Measurements from ENCODE around the gene MTA1.

Gene MTA1

GRCh38 chr14:105436402-105436801 is 16.8 kb downstream of the MTA1 start:
- no peak overlapping the region for H3K27ac Mint-ChIP-seq
- H3K36me3 Mint-ChIP-seq (ENCODE audit: low read depth): peaks cover 59% of the 10 kb centered on the region
- H3K4me1 Mint-ChIP-seq (ENCODE audit: low read depth): peaks cover 12% of the 10 kb centered on the region
- H3K4me3 Mint-ChIP-seq: no peak overlapping the region
- no peaks in the 10 kb centered on the region for H3K27me3 Mint-ChIP-seq
- DNase-seq: no peak
- no peaks in the 10 kb centered on the region for H3K9me3 Mint-ChIP-seq

GRCh38 chr14:105436891-105437722 is 17.5 kb downstream of the MTA1 start:
- Mint-ChIP-seq H3K4me1 (ENCODE audit: low read depth) (peaks cover 12% of the 10 kb centered on the region), H3K27me3 (no peaks in the 10 kb centered on the region), H3K27ac (no peak overlapping the region), H3K36me3 (ENCODE audit: low read depth) (peaks cover 63% of the 10 kb centered on the region), H3K9me3 (no peaks in the 10 kb centered on the region), H3K4me3 (no peak overlapping the region)
- no peak for DNase-seq

- no peak overlapping the region for H3K4me3 Mint-ChIP-seq
- peaks cover 66% of the 10 kb centered on the region for H3K36me3 Mint-ChIP-seq (ENCODE audit: low read depth)
- no peaks in the 10 kb centered on the region for H3K9me3 Mint-ChIP-seq
- DNase-seq: no peak
- H3K27ac Mint-ChIP-seq: no peak overlapping the region
- no peaks in the 10 kb centered on the region for H3K27me3 Mint-ChIP-seq
- peaks cover 12% of the 10 kb centered on the region for H3K4me1 Mint-ChIP-seq (ENCODE audit: low read depth)
These were observed 18.3 kb downstream of the MTA1 start for GRCh38 chr14:105437723-105438500.

GRCh38 chr14:105439179-105439578 is 19.6 kb downstream of the MTA1 start:
- no peak overlapping the region for H3K27ac Mint-ChIP-seq
- H3K9me3 Mint-ChIP-seq: no peaks in the 10 kb centered on the region
- DNase-seq: no peak
- H3K4me1 Mint-ChIP-seq (ENCODE audit: low read depth): peaks cover 12% of the 10 kb centered on the region
- H3K27me3 Mint-ChIP-seq: no peaks in the 10 kb centered on the region
- H3K4me3 Mint-ChIP-seq: no peak overlapping the region
- peaks cover 65% of the 10 kb centered on the region for H3K36me3 Mint-ChIP-seq (ENCODE audit: low read depth)

- peaks cover 9% of the 10 kb centered on the region for H3K4me1 Mint-ChIP-seq (ENCODE audit: low read depth)
- H3K27ac Mint-ChIP-seq: no peak overlapping the region
- no peak overlapping the region for H3K4me3 Mint-ChIP-seq
- DNase-seq: no peak
- no peaks in the 10 kb centered on the region for H3K9me3 Mint-ChIP-seq
- peaks cover 62% of the 10 kb centered on the region for H3K36me3 Mint-ChIP-seq (ENCODE audit: low read depth)
- H3K27me3 Mint-ChIP-seq: no peaks in the 10 kb centered on the region
These were observed 20.3 kb downstream of the MTA1 start for GRCh38 chr14:105439710-105440553.

- Mint-ChIP-seq H3K27ac (no peak overlapping the region), H3K4me1 (ENCODE audit: low read depth) (peaks cover 6% of the 10 kb centered on the region), H3K9me3 (no peaks in the 10 kb centered on the region), H3K36me3 (ENCODE audit: low read depth) (peaks cover 60% of the 10 kb centered on the region), H3K27me3 (no peaks in the 10 kb centered on the region), H3K4me3 (no peak overlapping the region)
- DNase-seq: no peak
These were observed 20.9 kb downstream of the MTA1 start for GRCh38 chr14:105440554-105440900.

- Mint-ChIP-seq H3K36me3 (ENCODE audit: low read depth) (peaks cover 60% of the 10 kb centered on the region), H3K27ac (no peak overlapping the region), H3K27me3 (no peaks in the 10 kb centered on the region), H3K4me3 (no peak overlapping the region), H3K4me1 (ENCODE audit: low read depth) (peaks cover 3% of the 10 kb centered on the region), H3K9me3 (no peaks in the 10 kb centered on the region)
- no peak for DNase-seq
These were observed 21.4 kb downstream of the MTA1 start for GRCh38 chr14:105440992-105441391.

- Mint-ChIP-seq H3K4me3 (no peak overlapping the region), H3K9me3 (no peaks in the 10 kb centered on the region), H3K36me3 (ENCODE audit: low read depth) (peaks cover 58% of the 10 kb centered on the region), H3K4me1 (ENCODE audit: low read depth) (no peaks in the 10 kb centered on the region), H3K27me3 (no peaks in the 10 kb centered on the region), H3K27ac (no peak overlapping the region)
- no peak for DNase-seq
These were observed 22.5 kb downstream of the MTA1 start for GRCh38 chr14:105442125-105442524.

- no peak for DNase-seq
- H3K4me3 Mint-ChIP-seq: no peak overlapping the region
These were observed 23.2 kb downstream of the MTA1 start for GRCh38 chr14:105442834-105443233.

GRCh38 chr14:105444859-105445258 is 25.2 kb downstream of the MTA1 start:
- peaks cover 61% of the 10 kb centered on the region for H3K36me3 Mint-ChIP-seq (ENCODE audit: low read depth)
- no peak for DNase-seq
- H3K27ac Mint-ChIP-seq: no peak overlapping the region
- H3K27me3 Mint-ChIP-seq: no peaks in the 10 kb centered on the region
- H3K4me3 Mint-ChIP-seq: no peak overlapping the region
- H3K4me1 Mint-ChIP-seq (ENCODE audit: low read depth): no peaks in the 10 kb centered on the region
- no peaks in the 10 kb centered on the region for H3K9me3 Mint-ChIP-seq

More at GRCh38 chr14:105442834-105443233, 23.2 kb downstream of the MTA1 start:
- Mint-ChIP-seq H3K27me3 (no peaks in the 10 kb centered on the region), H3K4me1 (ENCODE audit: low read depth) (no peaks in the 10 kb centered on the region), H3K27ac (no peak overlapping the region), H3K36me3 (ENCODE audit: low read depth) (peaks cover 59% of the 10 kb centered on the region), H3K9me3 (no peaks in the 10 kb centered on the region)

- H3K9me3 Mint-ChIP-seq: no peaks in the 10 kb centered on the region
- no peaks in the 10 kb centered on the region for H3K27me3 Mint-ChIP-seq
- no peak for DNase-seq
- no peak overlapping the region for H3K4me3 Mint-ChIP-seq
- H3K27ac Mint-ChIP-seq: no peak overlapping the region
- no peaks in the 10 kb centered on the region for H3K4me1 Mint-ChIP-seq (ENCODE audit: low read depth)
- peaks cover 63% of the 10 kb centered on the region for H3K36me3 Mint-ChIP-seq (ENCODE audit: low read depth)
These were observed 25.7 kb downstream of the MTA1 start for GRCh38 chr14:105445290-105445689.

GRCh38 chr14:105445901-105446845 is 26.5 kb downstream of the MTA1 start:
- no peak overlapping the region for H3K27ac Mint-ChIP-seq
- no peaks in the 10 kb centered on the region for H3K27me3 Mint-ChIP-seq
- H3K36me3 Mint-ChIP-seq (ENCODE audit: low read depth): peaks cover 63% of the 10 kb centered on the region
- H3K9me3 Mint-ChIP-seq: no peaks in the 10 kb centered on the region
- no peak for DNase-seq
- no peak overlapping the region for H3K4me3 Mint-ChIP-seq
- no peaks in the 10 kb centered on the region for H3K4me1 Mint-ChIP-seq (ENCODE audit: low read depth)

GRCh38 chr14:105446971-105447370 is 27.3 kb downstream of the MTA1 start:
- H3K4me3 Mint-ChIP-seq: no peak overlapping the region
- peaks cover 64% of the 10 kb centered on the region for H3K36me3 Mint-ChIP-seq (ENCODE audit: low read depth)
- DNase-seq: no peak
- H3K27ac Mint-ChIP-seq: no peak overlapping the region
- no peaks in the 10 kb centered on the region for H3K4me1 Mint-ChIP-seq (ENCODE audit: low read depth)
- H3K27me3 Mint-ChIP-seq: no peaks in the 10 kb centered on the region
- H3K9me3 Mint-ChIP-seq: no peaks in the 10 kb centered on the region
